Measurements from ENCODE around the gene CHRDL1.
A peak's percentile ranks its signal among the peaks of the same experiment; 100 is the strongest.
"Not testable (repeated sequence)": the region's sequence is repeated elsewhere in the genome, so short reads cannot be mapped to it uniquely, and the experiment has no call there.

The CHRDL1 gene

GRCh38 chrX:110795645-110796406 is at the start of gene CHRDL1:
Gene CHRDL1, minus strand, starts transcription at chrX:110795817. Its CDS starts 3,636 bp downstream, at chrX:110792181.
- no peak for TF ChIP-seq ZNF274 (IDR thresholded peaks at IDR 0.05; ENCODE audit: low read depth, low read length)
- no peak for TF ChIP-seq YY1 (IDR thresholded peaks at IDR 0.05; ENCODE audit: insufficient read depth, insufficient read length)
- DNase-seq (ENCODE audit: low read depth, low spot score), result peak; percentile 20
- H3K9ac ChIP-seq (ENCODE audit: insufficient read length, low read depth), result peak within 1 kb of the TSS; percentile 72

GRCh38 chrX:110836982-110837381 is 41.4 kb upstream of the CHRDL1 start:
- no peak overlapping the region for H3K9ac ChIP-seq (ENCODE audit: insufficient read length, low read depth)
- TF ChIP-seq SUZ12 (IDR thresholded peaks at IDR 0.05; ENCODE audit: extremely low read depth, insufficient read depth, insufficient read length), result no peak
- TF ChIP-seq ZNF274 (IDR thresholded peaks at IDR 0.05; ENCODE audit: low read depth, low read length), result no peak
- TF ChIP-seq YY1 (IDR thresholded peaks at IDR 0.05; ENCODE audit: insufficient read depth, insufficient read length), result no peak
- H3K36me3 ChIP-seq (ENCODE audit: insufficient read depth, insufficient read length, low read length), result no peaks in the 10 kb centered on the region
- no peaks in the 10 kb centered on the region for H3K9me3 ChIP-seq (ENCODE audit: insufficient read depth, low read length)
- no peaks in the 10 kb centered on the region for H3K4me1 ChIP-seq (ENCODE audit: insufficient read depth, insufficient read length)
- peak; percentile 25 for DNase-seq (ENCODE audit: low read depth, low spot score)
- H3K27me3 ChIP-seq (ENCODE audit: insufficient read depth, insufficient read length), result no peaks in the 10 kb centered on the region
- H3K4me3 ChIP-seq (ENCODE audit: insufficient read length, low read depth), result no peak overlapping the region

More at GRCh38 chrX:110795645-110796406, at the start of gene CHRDL1:
- peak within 1 kb of the TSS; percentile 51 for H3K4me3 ChIP-seq (ENCODE audit: insufficient read length, low read depth)
- no peaks in the 10 kb centered on the region for H3K9me3 ChIP-seq (ENCODE audit: insufficient read depth, low read length)
- H3K36me3 ChIP-seq (ENCODE audit: insufficient read depth, insufficient read length, low read length), result no peaks in the 10 kb centered on the region
- no peaks in the 10 kb centered on the region for H3K27me3 ChIP-seq (ENCODE audit: insufficient read depth, insufficient read length)
- H3K4me1 ChIP-seq (ENCODE audit: insufficient read depth, insufficient read length), result no peaks in the 10 kb centered on the region

GRCh38 chrX:110836451-110836850 is 40.8 kb upstream of the CHRDL1 start:
- Histone ChIP-seq H3K4me1 (ENCODE audit: insufficient read depth, insufficient read length) (no peaks in the 10 kb centered on the region), H3K9me3 (ENCODE audit: insufficient read depth, low read length) (no peaks in the 10 kb centered on the region), H3K9ac (ENCODE audit: insufficient read length, low read depth) (no peak overlapping the region), H3K27me3 (ENCODE audit: insufficient read depth, insufficient read length) (no peaks in the 10 kb centered on the region), H3K36me3 (ENCODE audit: insufficient read depth, insufficient read length, low read length) (no peaks in the 10 kb centered on the region), H3K4me3 (ENCODE audit: insufficient read length, low read depth) (no peak overlapping the region)
- DNase-seq (ENCODE audit: low read depth, low spot score), result no peak
- TF ChIP-seq SUZ12 (IDR thresholded peaks at IDR 0.05; ENCODE audit: extremely low read depth, insufficient read depth, insufficient read length) (no peak), ZNF274 (IDR thresholded peaks at IDR 0.05; ENCODE audit: low read depth, low read length) (no peak), YY1 (IDR thresholded peaks at IDR 0.05; ENCODE audit: insufficient read depth, insufficient read length) (no peak)

- TF ChIP-seq ZNF274 (IDR thresholded peaks at IDR 0.05; ENCODE audit: low read depth, low read length) (no peak), YY1 (IDR thresholded peaks at IDR 0.05; ENCODE audit: insufficient read depth, insufficient read length) (no peak), SUZ12 (IDR thresholded peaks at IDR 0.05; ENCODE audit: extremely low read depth, insufficient read depth, insufficient read length) (no peak)
- Histone ChIP-seq H3K9me3 (ENCODE audit: insufficient read depth, low read length) (no peaks in the 10 kb centered on the region), H3K4me3 (ENCODE audit: insufficient read length, low read depth) (no peak overlapping the region), H3K27me3 (ENCODE audit: insufficient read depth, insufficient read length) (no peaks in the 10 kb centered on the region), H3K4me1 (ENCODE audit: insufficient read depth, insufficient read length) (no peaks in the 10 kb centered on the region), H3K36me3 (ENCODE audit: insufficient read depth, insufficient read length, low read length) (no peaks in the 10 kb centered on the region), H3K9ac (ENCODE audit: insufficient read length, low read depth) (no peak overlapping the region)
- no peak for DNase-seq (ENCODE audit: low read depth, low spot score)
Observed at GRCh38 chrX:110836001-110836400, 40.4 kb upstream of the CHRDL1 start.

GRCh38 chrX:110825972-110826371 is 30.4 kb upstream of the CHRDL1 start:
- DNase-seq (ENCODE audit: low read depth, low spot score), result no peak
- no peaks in the 10 kb centered on the region for H3K27me3 ChIP-seq (ENCODE audit: insufficient read depth, insufficient read length)
- H3K9me3 ChIP-seq (ENCODE audit: insufficient read depth, low read length), result no peaks in the 10 kb centered on the region
- no peaks in the 10 kb centered on the region for H3K36me3 ChIP-seq (ENCODE audit: insufficient read depth, insufficient read length, low read length)
- no peak for TF ChIP-seq ZNF274 (IDR thresholded peaks at IDR 0.05; ENCODE audit: low read depth, low read length)
- no peak for TF ChIP-seq SUZ12 (IDR thresholded peaks at IDR 0.05; ENCODE audit: extremely low read depth, insufficient read depth, insufficient read length)
- TF ChIP-seq YY1 (IDR thresholded peaks at IDR 0.05; ENCODE audit: insufficient read depth, insufficient read length), result no peak
- no peak overlapping the region for H3K4me3 ChIP-seq (ENCODE audit: insufficient read length, low read depth)
- H3K4me1 ChIP-seq (ENCODE audit: insufficient read depth, insufficient read length), result no peaks in the 10 kb centered on the region
- H3K9ac ChIP-seq (ENCODE audit: insufficient read length, low read depth), result no peak overlapping the region

GRCh38 chrX:110816543-110816942 is 20.9 kb upstream of the CHRDL1 start:
- H3K9me3 ChIP-seq (ENCODE audit: insufficient read depth, low read length); H3K4me1 ChIP-seq (ENCODE audit: insufficient read depth, insufficient read length); H3K27me3 ChIP-seq (ENCODE audit: insufficient read depth, insufficient read length); H3K36me3 ChIP-seq (ENCODE audit: insufficient read depth, insufficient read length, low read length); H3K4me3 ChIP-seq (ENCODE audit: insufficient read length, low read depth); DNase-seq (ENCODE audit: low read depth, low spot score); H3K9ac ChIP-seq (ENCODE audit: insufficient read length, low read depth): not testable (repeated sequence)

- no peaks in the 10 kb centered on the region for H3K36me3 ChIP-seq (ENCODE audit: insufficient read depth, insufficient read length, low read length)
- no peak overlapping the region for H3K9ac ChIP-seq (ENCODE audit: insufficient read length, low read depth)
- H3K9me3 ChIP-seq (ENCODE audit: insufficient read depth, low read length), result no peaks in the 10 kb centered on the region
- H3K4me1 ChIP-seq (ENCODE audit: insufficient read depth, insufficient read length), result no peaks in the 10 kb centered on the region
- no peak for DNase-seq (ENCODE audit: low read depth, low spot score)
- no peaks in the 10 kb centered on the region for H3K27me3 ChIP-seq (ENCODE audit: insufficient read depth, insufficient read length)
- no peak overlapping the region for H3K4me3 ChIP-seq (ENCODE audit: insufficient read length, low read depth)
- TF ChIP-seq SUZ12 (IDR thresholded peaks at IDR 0.05; ENCODE audit: extremely low read depth, insufficient read depth, insufficient read length) (no peak), YY1 (IDR thresholded peaks at IDR 0.05; ENCODE audit: insufficient read depth, insufficient read length) (no peak)
Observed at GRCh38 chrX:110806145-110806544, 10.5 kb upstream of the CHRDL1 start.

Measured in NT2/D1 (cell line).